NOMO-1 treated with dmso at 0.1 percent for 144 hours (cell line): ENCODE results near the gene FGF1.

Experiments used
- DNase-seq: peaks from one replicate; lab custom pipeline; 2025; ENCODE audit not compliant: unreplicated experiment; lab: John Stamatoyannopoulos, UW

The FGF1 gene

GRCh38 chr5:142544946-142545649, 140.8 kb downstream of the FGF1 start:
- DNase-seq, result no peak

GRCh38 chr5:142544071-142544753, 141.7 kb downstream of the FGF1 start:
- no peak for DNase-seq

GRCh38 chr5:142542906-142543305, 143.0 kb downstream of the FGF1 start:
- DNase-seq, result no peak
